Neural cell (in vitro differentiated cells): ENCODE data around the gene SLC6A3. TPM values are rescaled to one million over a fixed set of nuclear protein-coding genes. Genes with fewer than 3 reads are reported as not detected.

Experiments used
- H2AFZ ChIP-seq: fragments of 200-600, 300-800 bp; sonication (generic), shearing (Covaris generic); 2 replicates; pipeline ENCODE4 v1.6.0; 2014; ENCODE audit warnings: low read depth, mild to moderate bottlenecking, antibody characterized with exemption, low read length, moderate library complexity
- H3F3A ChIP-seq: fragments of 200-600 bp; shearing (Covaris generic); 2 replicates; pipeline ENCODE4 v1.6.1; 2016; ENCODE audit warnings: mild to moderate bottlenecking, moderate library complexity, mixed read lengths, antibody characterized with exemption, low read length; ENCODE audit not compliant: insufficient read depth, poor library complexity, severe bottlenecking
- H3K27ac ChIP-seq: fragments of 200-600, 300-800 bp; sonication (generic), shearing (Covaris generic); 2 replicates; pipeline ENCODE4 v1.5.1; 2014; ENCODE audit warnings: mild to moderate bottlenecking, low read length, moderate library complexity
- H3K27me3 ChIP-seq: fragments of 300-800, 200-600 bp; sonication (generic), shearing (Covaris generic); 2 replicates; pipeline ENCODE4 v1.6.0; 2014; ENCODE audit warnings: mild to moderate bottlenecking, low read depth, low read length, moderate library complexity; ENCODE audit not compliant: insufficient read depth
- H3K36me3 ChIP-seq: fragments of 300-800, 200-600 bp; sonication (generic), shearing (Covaris generic); 2 replicates; pipeline ENCODE4 v1.5.1; 2014; ENCODE audit warnings: mild to moderate bottlenecking, antibody characterized with exemption, low read length, moderate library complexity; ENCODE audit not compliant: insufficient read depth
- H3K4me2 ChIP-seq: fragments of 300-800, 200-600 bp; sonication (generic), shearing (Covaris generic); 2 replicates; pipeline ENCODE4 v1.6.0; 2014; ENCODE audit warnings: mild to moderate bottlenecking, low read length
- H3K4me3 ChIP-seq: fragments of 300-800, 200-600 bp; sonication (generic), shearing (Covaris generic); 2 replicates; pipeline ENCODE4 v1.5.1; 2014; ENCODE audit warnings: mild to moderate bottlenecking, low read length, moderate library complexity
- H3K79me2 ChIP-seq: fragments of 200-600 bp; shearing (Covaris generic); replicated peaks from 2 replicates; pipeline ENCODE4 v1.6.0; 2014; ENCODE audit warnings: mild to moderate bottlenecking, low read length, moderate library complexity; ENCODE audit not compliant: insufficient read depth
- H3K9ac ChIP-seq: fragments of 300-800, 200-600 bp; sonication (generic), shearing (Covaris generic); 2 replicates; pipeline ENCODE4 v1.6.1; 2016; ENCODE audit warnings: mild to moderate bottlenecking, low read length, mixed read lengths
- H3K9me2 ChIP-seq: fragments of 200-600 bp; shearing (Covaris generic); 2 replicates; pipeline ENCODE4 v1.6.1; 2016; ENCODE audit warnings: mild to moderate bottlenecking, low read length, mixed read lengths; ENCODE audit not compliant: insufficient read depth
- H3K9me3 ChIP-seq: fragments of 200-600, 300-800 bp; sonication (generic), shearing (Covaris generic); 2 replicates; pipeline ENCODE4 v1.6.1; 2016; ENCODE audit warnings: mild to moderate bottlenecking, mixed run types, low read length, moderate library complexity, mixed read lengths
- H4K20me1 ChIP-seq: fragments of 200-600 bp; shearing (Covaris generic); 2 replicates; pipeline ENCODE4 v1.6.1; 2016; ENCODE audit warnings: mild to moderate bottlenecking, mixed run types; ENCODE audit not compliant: insufficient read depth
- CTCF ChIP-seq: fragments of 450-650 bp; IDR thresholded peaks from 2 replicates; pipeline ENCODE4 v1.5.1; 2014; ENCODE audit warnings: antibody characterized with exemption, mild to moderate bottlenecking, moderate library complexity; ENCODE audit not compliant: poor library complexity, severe bottlenecking
- EP300 ChIP-seq: fragments of 450-650 bp; conservative IDR thresholded peaks from 2 replicates; pipeline ENCODE4 v1.6.1; 2014; ENCODE audit warnings: antibody characterized with exemption, mild to moderate bottlenecking, moderate library complexity; ENCODE audit not compliant: poor library complexity, severe bottlenecking
- EZH2 ChIP-seq: fragments of 200-600, 300-800 bp; shearing (Covaris generic), sonication (generic); IDR thresholded peaks from 2 replicates; pipeline ENCODE4 v1.6.1; 2014; ENCODE audit warnings: antibody characterized with exemption, low read length, borderline replicate concordance, mild to moderate bottlenecking; ENCODE audit not compliant: insufficient read depth, poor library complexity, severe bottlenecking
- MXI1 ChIP-seq: fragments of 450-650 bp; conservative IDR thresholded peaks from 2 replicates; pipeline ENCODE4 v1.6.1; 2014; ENCODE audit warnings: antibody characterized with exemption, mild to moderate bottlenecking; ENCODE audit not compliant: poor library complexity, severe bottlenecking
- POLR2AphosphoS5 ChIP-seq: IDR thresholded peaks from 2 replicates; pipeline ENCODE4 v1.6.1; 2012
- RAD21 ChIP-seq: fragments of 450-650 bp; conservative IDR thresholded peaks from 2 replicates; pipeline ENCODE4 v1.6.1; 2014; ENCODE audit warnings: antibody characterized with exemption, mild to moderate bottlenecking, moderate library complexity
- REST ChIP-seq: IDR thresholded peaks from 2 replicates; pipeline ENCODE4 v1.6.1; 2012; ENCODE audit warnings: borderline replicate concordance
- SMC3 ChIP-seq: fragments of 450-650 bp; conservative IDR thresholded peaks from 2 replicates; pipeline ENCODE4 v1.6.1; 2014; ENCODE audit warnings: antibody characterized with exemption, mild to moderate bottlenecking, moderate library complexity; ENCODE audit not compliant: poor library complexity
- TAF1 ChIP-seq: IDR thresholded peaks from 2 replicates; pipeline ENCODE4 v1.6.1; 2012; ENCODE audit warnings: low read depth
- polyA plus RNA-seq: library from polyadenylated mRNA; depleted of rRNA; stranded (reverse); fragments of >200 nt; gene quantifications from 2 replicates; pipeline ENCODE4 v1.2.3, GENCODE V29; 2014

The SLC6A3 gene
- polyA plus RNA-seq, 1 donor from 2014 or later, result 0.77 TPM

GRCh38 chr5:1405121-1405520 is 40.1 kb downstream of the SLC6A3 start:
- Histone ChIP-seq H2AFZ (no peak overlapping the region), H3F3A (no peaks in the 10 kb centered on the region), H4K20me1 (no peaks in the 10 kb centered on the region), H3K4me2 (no peak overlapping the region), H3K4me3 (no peak overlapping the region), H3K9ac (no peak overlapping the region), H3K9me2 (no peaks in the 10 kb centered on the region), H3K9me3 (no peaks in the 10 kb centered on the region), H3K79me2 (no peaks in the 10 kb centered on the region), H3K27ac (no peak overlapping the region), H3K36me3 (no peaks in the 10 kb centered on the region), H3K27me3 (no peaks in the 10 kb centered on the region)
- TF ChIP-seq TAF1 (no peak), RAD21 (no peak), POLR2AphosphoS5 (no peak), EZH2 (no peak), CTCF (no peak), MXI1 (no peak), REST (no peak)

- no peaks in the 10 kb centered on the region for H3K27me3 ChIP-seq
- TF ChIP-seq EP300, result no peak
- no peak for TF ChIP-seq SMC3
- no peaks in the 10 kb centered on the region for H4K20me1 ChIP-seq
- no peak overlapping the region for H3K27ac ChIP-seq
- no peaks in the 10 kb centered on the region for H3K9me2 ChIP-seq
- H3K9me3 ChIP-seq, result peaks cover 5% of the 10 kb centered on the region
- H3K79me2 ChIP-seq, result no peaks in the 10 kb centered on the region
- H2AFZ ChIP-seq, result no peak overlapping the region
- H3K36me3 ChIP-seq, result no peaks in the 10 kb centered on the region
- H3K9ac ChIP-seq, result no peak overlapping the region
- H3K4me3 ChIP-seq, result no peak overlapping the region
- H3K4me2 ChIP-seq, result no peak overlapping the region
- no peaks in the 10 kb centered on the region for H3F3A ChIP-seq
Measured at GRCh38 chr5:1404062-1404461, 41.2 kb downstream of the SLC6A3 start.

- TF ChIP-seq MXI1 (no peak), POLR2AphosphoS5 (no peak), REST (no peak), SMC3 (no peak), EZH2 (no peak), EP300 (no peak), CTCF (no peak), TAF1 (no peak), RAD21 (no peak)
- Histone ChIP-seq H3K9me2 (no peaks in the 10 kb centered on the region), H3F3A (no peaks in the 10 kb centered on the region), H3K9ac (no peak overlapping the region), H3K36me3 (no peaks in the 10 kb centered on the region), H2AFZ (no peak overlapping the region), H3K4me3 (no peak overlapping the region), H3K4me2 (no peak overlapping the region), H3K27me3 (no peaks in the 10 kb centered on the region), H3K9me3 (peaks cover 5% of the 10 kb centered on the region), H4K20me1 (no peaks in the 10 kb centered on the region), H3K27ac (no peak overlapping the region), H3K79me2 (no peaks in the 10 kb centered on the region)
Measured at GRCh38 chr5:1402611-1403255, 42.5 kb downstream of the SLC6A3 start.
